Hepatic stellate cell (primary cell): ENCODE data around the gene MFAP2.

ENCODE experiments used
- DNase-seq: peaks from one replicate; pipeline ENCODE4 v3.0.0; 2011; ENCODE audit warnings: low spot score

MFAP2 gene

GRCh38 chr1:17007121-17007520 lies 26.7 kb upstream of the MFAP2 start:
- peak; percentile 2 for DNase-seq

GRCh38 chr1:17005365-17005740 lies 24.9 kb upstream of the MFAP2 start:
- no peak for DNase-seq

GRCh38 chr1:17004466-17005364 lies 24.3 kb upstream of the MFAP2 start:
- peak; percentile 27 for DNase-seq

GRCh38 chr1:17002524-17002902 lies 22.1 kb upstream of the MFAP2 start:
- DNase-seq: no peak

GRCh38 chr1:17001760-17002523 lies 21.5 kb upstream of the MFAP2 start:
- peak; percentile 4 for DNase-seq

- peak; percentile 3 for DNase-seq
These were observed 19.4 kb upstream of the MFAP2 start for GRCh38 chr1:16999863-17000262.

GRCh38 chr1:16998589-16998988 lies 18.2 kb upstream of the MFAP2 start:
- DNase-seq: no peak

GRCh38 chr1:16996845-16997244 lies 16.4 kb upstream of the MFAP2 start:
- no peak for DNase-seq

- DNase-seq: no peak
These were observed 13.2 kb upstream of the MFAP2 start for GRCh38 chr1:16993521-16994038.

GRCh38 chr1:16992675-16993074 lies 12.3 kb upstream of the MFAP2 start:
- no peak for DNase-seq

GRCh38 chr1:16992102-16992501 lies 11.7 kb upstream of the MFAP2 start:
- DNase-seq: no peak

- DNase-seq: no peak
These were observed 11.2 kb upstream of the MFAP2 start for GRCh38 chr1:16991571-16991970.

GRCh38 chr1:16989676-16990391 lies 9.4 kb upstream of the MFAP2 start:
- DNase-seq: no peak

GRCh38 chr1:16988210-16988609 lies 7.8 kb upstream of the MFAP2 start:
- no peak for DNase-seq

GRCh38 chr1:16986962-16987361 lies 6.5 kb upstream of the MFAP2 start:
- DNase-seq: no peak

GRCh38 chr1:16986560-16986959 lies 6.1 kb upstream of the MFAP2 start:
- no peak for DNase-seq

- no peak for DNase-seq
These were observed 5.7 kb upstream of the MFAP2 start for GRCh38 chr1:16986113-16986512.

GRCh38 chr1:16984717-16985116 lies 4.3 kb upstream of the MFAP2 start:
- DNase-seq: peak; percentile 47

GRCh38 chr1:16983649-16984048 lies 3.2 kb upstream of the MFAP2 start:
- no peak for DNase-seq

GRCh38 chr1:16982902-16983301 lies 2.5 kb upstream of the MFAP2 start:
- no peak for DNase-seq

GRCh38 chr1:16981269-16981849 lies 939 bp upstream of the MFAP2 start:
- DNase-seq: peak; percentile 81
